Subcutaneous adipose tissue (tissue), 4 donors: ENCODE measurements around the gene NAMPT. TPM values are rescaled to one million over a fixed set of nuclear protein-coding genes. Genes with fewer than 3 reads are reported as not detected.

Experiments
- CTCF ChIP-seq: fragments of 450-650 bp; IDR thresholded peaks from one replicate; pipeline ENCODE4 v1.5.1; 2016; ENCODE audit warnings: low read depth, mild to moderate bottlenecking, control low read depth, antibody characterized with exemption, moderate library complexity
- total RNA-seq, 4 donors: library from RNA; depleted of rRNA; stranded (reverse); fragments of >200 nt; gene quantifications; one replicate each; pipeline ENCODE4 v1.1.0, GENCODE V29; 2016

Gene NAMPT
- total RNA-seq, 4 donors from 2014 or later = 118 to 436 (median 356) TPM

DNA sequence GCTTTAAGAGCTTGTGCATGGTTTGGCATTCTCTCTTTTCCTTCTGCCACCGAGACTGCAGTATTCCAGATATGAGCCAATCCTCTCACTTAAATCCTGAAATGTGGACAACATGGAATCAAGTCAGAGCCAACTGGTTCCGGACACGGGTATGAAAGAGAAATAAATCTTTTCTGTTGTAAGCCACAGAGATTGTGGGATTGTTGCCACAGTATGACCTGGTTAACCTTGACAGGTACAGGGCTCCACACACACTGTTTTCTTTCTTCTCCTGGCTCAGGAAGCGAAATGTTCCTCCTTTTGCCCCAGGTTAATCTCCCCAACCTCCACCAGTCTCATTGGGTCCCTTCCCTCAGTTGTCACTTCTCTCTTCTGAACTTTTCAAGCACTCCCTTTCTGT lies 6.5 kb upstream of the NAMPT start:
- no peak for TF ChIP-seq CTCF

DNA sequence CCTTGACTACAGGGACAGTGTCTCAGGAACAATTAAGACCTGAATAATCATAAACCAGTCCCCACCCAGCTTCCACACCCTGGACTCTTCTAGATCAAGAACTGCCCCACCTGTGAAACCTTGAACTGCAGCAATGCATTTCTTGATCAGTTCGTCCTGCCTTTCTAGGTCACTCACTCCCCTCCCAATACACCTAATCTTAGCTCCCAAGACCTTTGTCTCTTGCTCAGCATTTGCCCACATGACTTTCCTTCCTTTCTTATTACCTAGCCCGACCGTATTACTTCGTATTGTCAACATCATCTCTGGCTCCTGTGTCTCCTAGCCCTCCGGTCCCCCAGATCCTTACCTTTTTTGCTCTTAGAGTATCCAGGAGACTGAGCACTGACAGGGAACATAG lies 5.5 kb upstream of the NAMPT start:
- no peak for TF ChIP-seq CTCF

DNA sequence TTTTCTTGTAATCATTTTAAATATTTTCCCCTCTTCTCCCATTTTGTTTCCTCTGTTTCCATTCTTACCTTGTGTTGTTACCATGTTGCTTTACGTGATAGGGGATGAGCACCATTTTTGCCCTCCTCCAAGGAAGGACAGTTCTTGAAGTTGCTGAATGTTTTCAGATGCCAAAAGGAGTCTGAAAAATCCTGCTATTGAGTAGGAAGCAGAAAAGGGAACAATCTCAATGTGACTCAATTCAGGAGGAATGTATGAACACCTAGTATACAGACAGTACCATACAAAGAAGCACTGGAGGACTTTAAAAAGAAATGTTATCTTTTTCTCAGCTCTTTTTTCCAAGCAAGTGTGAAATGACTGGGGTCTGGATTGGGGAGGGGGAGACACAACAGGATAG lies 5.1 kb upstream of the NAMPT start:
- no peak for TF ChIP-seq CTCF

- no peak for TF ChIP-seq CTCF
Measured at GRCh38 chr7:106288263-106288662, 3.5 kb upstream of the NAMPT start.

DNA sequence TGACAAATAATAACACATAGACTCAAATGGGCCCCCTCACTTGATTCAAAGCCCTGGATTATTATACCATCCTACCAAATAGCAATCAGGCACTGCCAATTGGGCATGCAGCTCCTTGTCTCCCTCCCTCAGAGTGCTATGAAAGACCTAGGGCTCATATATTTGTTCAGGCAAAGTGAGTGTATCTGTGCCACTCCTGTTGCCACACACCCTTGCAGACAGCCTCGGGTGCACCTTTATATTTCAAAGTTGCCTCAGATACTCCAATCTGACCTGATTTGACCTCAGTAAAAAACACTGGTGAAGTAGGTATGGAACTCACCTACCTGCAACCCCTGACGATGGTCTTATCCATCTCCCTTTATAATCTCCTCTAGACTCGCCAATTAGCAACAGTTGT lies 3.0 kb upstream of the NAMPT start:
- TF ChIP-seq CTCF = no peak

GRCh38 chr7:106285855-106286492 lies 1.2 kb upstream of the NAMPT start:
- no peak for TF ChIP-seq CTCF

GRCh38 chr7:106285051-106285854 lies 470 bp upstream of the NAMPT start:
- TF ChIP-seq CTCF = no peak
